GM10266 (cell line): ENCODE data around the gene CCR9.

Source experiments
- DNase-seq: peaks from one replicate; pipeline ENCODE4 v3.0.0; 2012; ENCODE audit errors: extremely low spot score
- TF ChIP-seq, protein P1 (sequence below): IDR thresholded peaks from 2 replicates; pipeline ENCODE4 v1.5.1; 2012; ENCODE audit warnings: mild to moderate bottlenecking, low read depth; ENCODE audit not compliant: control insufficient read depth, insufficient read depth; ENCODE audit errors: missing control alignments

Gene CCR9

GRCh38 chr3:45873036-45873435, 13.3 kb upstream of the CCR9 start:
- DNase-seq = no peak

GRCh38 chr3:45873638-45874037, 12.7 kb upstream of the CCR9 start:
- TF ChIP-seq, protein P1, sequence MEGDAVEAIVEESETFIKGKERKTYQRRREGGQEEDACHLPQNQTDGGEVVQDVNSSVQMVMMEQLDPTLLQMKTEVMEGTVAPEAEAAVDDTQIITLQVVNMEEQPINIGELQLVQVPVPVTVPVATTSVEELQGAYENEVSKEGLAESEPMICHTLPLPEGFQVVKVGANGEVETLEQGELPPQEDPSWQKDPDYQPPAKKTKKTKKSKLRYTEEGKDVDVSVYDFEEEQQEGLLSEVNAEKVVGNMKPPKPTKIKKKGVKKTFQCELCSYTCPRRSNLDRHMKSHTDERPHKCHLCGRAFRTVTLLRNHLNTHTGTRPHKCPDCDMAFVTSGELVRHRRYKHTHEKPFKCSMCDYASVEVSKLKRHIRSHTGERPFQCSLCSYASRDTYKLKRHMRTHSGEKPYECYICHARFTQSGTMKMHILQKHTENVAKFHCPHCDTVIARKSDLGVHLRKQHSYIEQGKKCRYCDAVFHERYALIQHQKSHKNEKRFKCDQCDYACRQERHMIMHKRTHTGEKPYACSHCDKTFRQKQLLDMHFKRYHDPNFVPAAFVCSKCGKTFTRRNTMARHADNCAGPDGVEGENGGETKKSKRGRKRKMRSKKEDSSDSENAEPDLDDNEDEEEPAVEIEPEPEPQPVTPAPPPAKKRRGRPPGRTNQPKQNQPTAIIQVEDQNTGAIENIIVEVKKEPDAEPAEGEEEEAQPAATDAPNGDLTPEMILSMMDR = no peak
- no peak for DNase-seq

More at GRCh38 chr3:45873036-45873435, 13.3 kb upstream of the CCR9 start:
- TF ChIP-seq, protein P1 = no peak

- no peak for DNase-seq
- TF ChIP-seq, protein P1 = no peak
Observed at GRCh38 chr3:45874677-45875346, 11.5 kb upstream of the CCR9 start.

DNA sequence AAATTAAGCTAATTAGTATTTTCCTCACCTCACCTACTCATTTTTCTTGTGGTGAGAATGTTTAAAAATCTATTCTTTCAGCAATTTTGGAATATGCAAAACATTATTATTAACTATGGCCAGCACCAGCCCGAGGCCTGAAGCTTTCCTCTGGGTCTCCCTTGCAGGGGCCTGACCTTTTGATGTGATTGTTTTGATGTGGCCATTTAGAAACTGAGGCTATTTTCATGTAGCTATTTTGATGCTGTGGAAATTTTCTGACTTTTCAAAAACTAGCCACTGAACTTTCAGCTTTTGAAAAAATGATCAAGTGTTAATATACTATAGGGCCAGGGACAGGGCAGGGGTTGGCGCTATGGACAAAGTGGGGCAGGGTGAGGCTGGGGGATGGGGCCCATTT, 8.2 kb upstream of the CCR9 start:
- peak; percentile 27 for DNase-seq
- TF ChIP-seq, protein P1 = no peak

DNA sequence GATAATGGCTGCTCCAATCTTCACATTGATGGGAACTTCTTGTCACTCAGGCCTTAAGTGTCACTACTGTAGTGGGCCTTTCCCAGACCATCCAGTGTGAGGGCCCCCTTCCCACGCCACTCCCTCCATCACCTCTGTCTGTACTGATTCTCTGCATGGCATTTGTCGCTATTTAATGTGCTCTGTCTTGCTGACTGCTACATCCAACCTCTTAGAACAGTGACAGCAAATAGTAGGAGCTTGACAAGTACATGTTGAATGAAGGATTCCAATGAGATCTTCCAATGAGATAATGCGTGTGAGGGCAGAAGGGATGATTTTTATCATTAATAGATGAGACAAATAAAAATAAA, 5.6 kb upstream of the CCR9 start:
- TF ChIP-seq, protein P1 = no peak
- no peak for DNase-seq

DNA sequence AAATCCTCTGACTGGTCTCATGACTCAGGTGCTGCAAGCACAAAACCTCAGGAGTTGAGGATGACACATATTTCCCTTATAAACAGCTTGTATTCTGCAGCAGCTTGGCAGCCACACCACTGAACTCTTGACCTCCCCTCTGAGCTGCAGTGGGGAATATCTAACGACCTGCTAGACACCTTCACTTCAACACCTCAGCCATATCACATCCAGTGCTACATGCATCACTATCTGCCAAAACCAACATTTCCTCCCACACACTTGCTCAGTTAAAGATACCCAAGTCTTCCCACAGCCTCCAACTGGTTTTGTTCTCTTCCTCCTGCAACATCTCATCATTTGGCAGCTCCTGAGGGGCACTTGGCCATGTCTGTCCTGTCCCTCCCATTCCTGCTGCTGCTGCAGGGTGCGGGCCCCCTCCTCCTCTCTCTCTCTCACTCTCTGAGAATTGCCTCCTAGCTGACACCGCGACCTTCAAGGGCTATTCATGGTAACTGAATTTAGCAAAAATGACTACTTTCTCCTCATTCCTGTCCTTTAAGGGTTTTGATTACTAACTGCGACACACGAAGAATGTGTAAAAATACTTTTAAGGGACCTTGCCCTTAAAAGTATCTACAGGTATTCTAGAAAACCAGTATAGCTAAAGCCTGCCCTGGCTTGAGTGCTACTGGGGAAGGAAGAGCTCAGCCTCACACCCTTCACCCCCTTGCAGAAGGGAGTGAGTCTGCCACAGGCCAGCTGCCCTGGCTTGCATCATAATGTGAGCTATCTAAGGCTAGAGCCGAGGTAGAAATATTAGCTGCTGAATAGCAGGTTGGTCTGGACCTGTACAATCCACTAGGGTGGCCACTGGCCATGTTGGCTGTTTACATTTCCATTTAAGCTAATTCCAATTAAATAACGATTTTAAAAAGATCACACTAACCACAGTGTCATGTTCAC, 5.0 kb upstream of the CCR9 start:
- TF ChIP-seq, protein P1 = no peak
- peak; percentile 45 for DNase-seq
